HG03066 (cell line): ENCODE data around the gene CLSTN2.

Experiments used
- ATAC-seq: cut with Tn5 transposase; IDR thresholded peaks from one replicate; pipeline ENCODE4 v1.9.1; 2021; ENCODE audit warnings: low read depth; ENCODE audit not compliant: unreplicated experiment

CLSTN2 gene

DNA sequence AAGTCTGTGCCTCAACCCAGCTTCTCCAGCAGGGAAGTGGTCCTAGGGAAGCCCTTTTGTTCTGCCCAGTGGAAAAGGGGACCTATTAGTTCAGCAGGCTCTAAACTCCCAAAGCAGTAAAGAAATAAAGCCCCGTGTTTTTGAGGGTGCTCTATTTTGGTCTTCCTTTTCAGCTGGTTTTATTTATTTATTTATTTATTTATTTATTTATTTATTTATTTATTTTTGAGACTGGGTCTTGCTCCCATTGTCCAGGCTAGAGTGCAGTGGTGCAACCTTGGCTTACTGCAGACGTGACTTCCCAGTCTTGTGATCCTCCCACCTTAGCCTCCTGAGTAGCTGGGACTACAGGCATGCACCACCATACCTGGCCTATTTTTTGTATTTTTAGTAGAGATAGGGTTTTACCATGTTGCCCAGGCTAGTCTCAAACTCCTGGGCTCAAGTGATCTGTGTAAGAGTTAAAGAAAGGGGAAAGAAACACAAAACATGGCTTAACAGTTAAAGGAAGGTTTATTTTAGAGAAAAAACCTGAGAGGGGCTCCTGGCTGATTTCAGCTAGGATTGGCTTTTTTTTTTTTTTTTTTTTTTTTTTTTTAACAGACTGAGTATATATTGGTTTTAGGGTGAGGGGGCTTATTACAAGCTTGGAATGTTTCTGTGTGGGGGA is 154.6 kb downstream of the CLSTN2 start:
- no peak for ATAC-seq

DNA sequence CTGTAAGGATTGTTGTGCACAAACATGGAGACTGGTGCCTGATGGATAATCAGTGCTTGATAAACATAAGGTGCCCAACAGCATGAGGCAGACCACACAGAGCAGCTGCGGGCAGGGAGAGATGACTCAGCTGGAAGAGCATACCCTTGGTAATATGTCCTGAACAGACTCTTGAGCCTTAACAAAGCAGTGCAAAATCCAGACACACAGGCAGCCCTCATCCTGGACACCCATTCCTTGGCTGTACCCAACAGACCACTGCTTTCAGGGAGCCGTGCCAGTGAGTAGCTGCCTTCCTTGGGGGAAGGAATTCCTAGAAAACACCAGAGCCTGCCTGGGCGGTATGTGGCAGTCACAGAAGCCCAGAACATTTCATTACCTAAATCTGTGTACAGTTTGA is 156.2 kb downstream of the CLSTN2 start:
- ATAC-seq = no peak

DNA sequence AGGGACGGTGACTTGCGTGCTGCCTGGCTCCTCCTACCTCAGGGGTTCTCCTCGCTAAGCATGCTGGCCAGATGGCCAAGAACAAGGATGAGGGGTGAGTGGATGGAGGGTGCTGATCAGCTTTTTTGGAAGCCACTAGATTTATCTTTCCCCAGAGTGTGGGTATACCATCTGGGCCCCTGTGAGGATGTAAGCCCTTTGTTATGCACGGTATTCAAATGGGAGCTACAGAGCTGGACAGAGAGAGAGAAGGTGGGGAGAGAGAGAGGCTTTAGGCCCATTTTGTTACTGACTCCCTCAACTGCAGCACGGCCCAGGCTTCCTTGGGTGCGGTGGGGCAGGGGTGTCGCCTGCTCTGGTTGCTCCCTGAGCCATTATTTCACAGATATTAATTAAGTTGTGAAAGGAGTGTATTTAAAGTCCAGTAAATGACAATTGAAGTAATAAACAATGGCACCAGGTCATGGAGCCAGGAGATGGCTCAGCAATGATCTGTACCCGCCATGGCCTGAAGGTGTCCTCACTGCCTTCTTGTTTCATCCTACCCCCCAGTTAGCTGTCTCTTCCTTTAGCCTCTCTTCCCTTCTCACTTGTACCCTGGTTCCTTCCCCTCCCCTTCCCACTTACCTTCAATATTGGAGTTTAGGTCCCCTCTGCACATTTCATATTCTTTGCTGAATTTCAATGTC is 158.0 kb downstream of the CLSTN2 start:
- no peak for ATAC-seq

DNA sequence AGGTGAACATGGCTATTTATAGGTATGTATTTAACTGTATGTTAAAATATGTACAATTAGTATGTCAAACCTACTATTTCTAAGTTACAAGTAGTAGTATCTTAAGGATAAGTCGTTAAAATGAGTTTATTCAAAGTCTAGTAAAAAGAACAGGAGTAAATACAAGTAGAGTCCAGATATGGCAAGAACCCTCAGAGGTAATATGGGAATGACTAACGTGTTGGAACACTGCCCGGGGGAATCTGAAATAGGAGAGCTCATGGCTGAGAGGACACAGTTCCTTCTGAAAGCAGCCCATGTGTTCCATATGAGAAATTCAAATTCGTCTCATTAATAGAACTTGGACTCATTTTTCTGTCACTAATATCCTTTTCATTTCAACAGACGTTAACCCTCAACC is 158.8 kb downstream of the CLSTN2 start:
- ATAC-seq = no peak

DNA sequence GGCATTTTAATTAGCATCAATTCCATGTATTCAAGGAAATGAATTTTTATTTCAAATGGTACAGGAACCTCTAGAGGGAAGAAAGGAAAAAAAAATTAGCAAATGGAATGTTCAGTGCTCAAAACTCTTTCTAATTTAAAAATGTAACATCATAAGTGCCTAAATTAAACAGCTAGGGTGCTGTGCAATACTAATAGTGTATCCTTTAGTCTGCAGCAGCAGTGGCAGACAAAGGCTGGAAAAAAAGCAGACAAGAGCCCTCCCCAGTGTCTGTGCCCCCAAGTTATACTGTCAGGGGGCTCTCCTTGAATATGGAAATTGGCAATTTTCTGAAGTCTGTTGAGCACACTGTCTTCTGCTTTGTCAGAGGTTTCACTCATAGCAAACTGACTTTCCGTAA is 159.5 kb downstream of the CLSTN2 start:
- no peak for ATAC-seq

DNA sequence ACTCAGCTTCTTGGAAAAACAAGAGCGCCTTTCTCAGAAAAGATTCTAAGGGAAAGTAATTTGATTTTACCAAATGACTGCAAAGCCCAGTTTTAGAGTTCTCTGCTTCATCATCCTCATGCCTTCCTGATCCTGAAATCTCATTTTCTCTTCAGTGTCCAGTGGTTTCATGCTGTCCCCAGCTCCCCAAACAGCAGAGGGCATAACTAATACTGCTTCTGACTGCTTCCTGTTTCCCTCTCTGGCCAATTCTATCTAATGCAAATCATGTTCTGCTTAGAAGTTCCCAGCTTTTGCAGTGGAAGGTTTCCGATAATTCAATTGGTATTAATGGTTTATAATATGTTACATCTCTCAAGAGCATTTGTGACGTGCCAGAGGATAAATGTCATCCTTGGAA is 161.1 kb downstream of the CLSTN2 start:
- ATAC-seq = no peak

DNA sequence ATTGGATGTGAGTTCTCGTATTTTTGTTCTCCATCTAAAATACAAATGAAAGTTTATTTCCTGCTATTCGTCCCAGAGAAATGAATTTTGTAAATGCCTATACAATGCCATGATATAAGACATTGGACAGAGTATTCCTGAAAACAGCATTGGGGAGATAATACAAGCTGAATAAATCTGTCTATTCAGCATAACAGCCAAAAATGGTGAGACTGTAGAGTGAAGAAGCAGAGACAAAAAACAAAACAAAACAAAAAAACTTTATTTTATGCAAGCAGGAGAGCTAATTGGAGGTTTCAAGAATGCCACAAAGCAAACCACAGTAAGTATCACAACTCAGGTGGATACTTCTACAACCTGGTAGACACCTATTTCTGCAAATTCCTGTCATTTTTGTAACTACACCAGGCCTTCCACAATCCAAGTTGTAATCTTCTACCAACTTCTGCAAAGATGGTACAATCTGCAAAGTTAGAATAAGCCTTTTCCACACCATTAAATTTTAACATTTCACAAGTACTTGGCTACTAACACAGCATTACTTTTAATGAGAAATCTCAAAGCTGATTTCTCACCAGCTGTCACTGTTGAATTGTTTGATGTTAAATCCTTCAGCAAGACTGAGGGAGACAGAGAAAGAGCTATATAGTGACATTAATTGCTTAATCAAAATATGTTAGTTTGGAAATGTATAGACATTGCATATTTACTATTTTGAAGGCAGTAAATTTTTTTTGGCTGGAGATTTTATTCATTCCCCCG is 163.1 kb downstream of the CLSTN2 start:
- ATAC-seq = no peak

DNA sequence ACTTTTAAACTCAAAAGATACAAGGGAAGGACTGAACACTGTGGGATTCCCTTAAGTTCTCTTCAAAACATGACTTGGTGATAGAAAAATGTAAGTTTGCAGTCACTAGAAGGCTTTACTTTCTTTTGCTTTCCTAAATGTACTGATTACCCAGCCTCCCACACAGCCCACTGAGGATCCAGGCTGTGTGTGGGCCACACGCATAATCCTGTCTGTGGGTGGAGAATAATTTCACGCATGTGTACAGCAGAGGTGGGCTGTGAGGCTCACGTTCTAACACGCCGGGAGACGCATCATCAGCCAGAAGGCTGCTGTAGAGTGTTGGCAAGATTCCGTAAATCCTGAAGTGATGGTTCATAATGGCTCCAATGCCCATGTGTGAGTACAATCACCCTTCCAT is 165.5 kb downstream of the CLSTN2 start:
- no peak for ATAC-seq

DNA sequence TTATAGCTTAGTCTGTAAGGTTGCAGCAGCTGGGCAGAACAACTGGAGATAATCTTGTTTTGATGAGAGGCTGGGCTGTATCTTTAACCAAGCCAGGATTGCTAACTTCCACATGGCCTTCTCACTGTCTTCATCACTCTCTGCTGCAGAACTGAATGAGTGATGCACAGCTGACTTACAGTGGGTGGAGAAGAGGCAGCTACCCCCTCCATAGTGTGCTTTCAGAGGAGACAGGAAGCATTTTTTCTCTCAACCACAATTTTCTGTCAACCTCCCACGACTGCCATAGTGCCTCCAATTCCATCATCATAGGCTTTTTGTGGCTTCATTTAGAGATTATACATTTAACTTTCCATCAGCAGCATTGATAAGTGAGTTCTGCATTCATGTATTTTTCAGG is 168.2 kb downstream of the CLSTN2 start:
- ATAC-seq = no peak

DNA sequence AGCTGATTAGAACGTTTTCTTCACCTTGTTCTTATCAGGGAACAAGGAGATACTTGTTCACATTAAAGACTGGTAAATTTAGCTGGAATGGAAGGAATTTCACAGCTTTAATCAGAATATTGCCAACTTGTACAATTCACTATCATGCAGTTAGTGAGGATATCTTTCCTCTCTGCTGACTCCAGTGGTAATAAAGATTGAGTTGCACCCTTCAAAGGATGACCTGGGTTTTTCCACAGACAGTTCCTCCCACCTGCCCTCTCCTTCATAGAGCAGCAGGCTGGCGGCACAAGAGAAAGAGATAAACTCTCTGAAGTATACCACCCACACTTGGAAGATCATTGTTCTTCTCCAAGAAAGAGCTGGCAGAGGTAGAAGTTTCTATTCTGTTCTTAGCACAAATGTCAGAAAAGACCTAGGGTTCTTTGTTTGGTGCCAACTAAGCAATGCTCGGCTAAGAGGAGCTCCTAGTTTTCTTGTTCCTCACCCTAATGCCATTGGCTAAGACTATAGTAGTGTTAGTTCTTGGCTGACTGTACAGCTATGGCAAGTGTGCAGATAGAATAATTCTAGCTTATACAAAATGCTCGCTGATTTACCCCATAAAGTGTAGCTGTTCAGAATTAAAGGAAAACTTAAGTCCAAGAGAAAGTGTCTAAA is 169.1 kb downstream of the CLSTN2 start:
- no peak for ATAC-seq

DNA sequence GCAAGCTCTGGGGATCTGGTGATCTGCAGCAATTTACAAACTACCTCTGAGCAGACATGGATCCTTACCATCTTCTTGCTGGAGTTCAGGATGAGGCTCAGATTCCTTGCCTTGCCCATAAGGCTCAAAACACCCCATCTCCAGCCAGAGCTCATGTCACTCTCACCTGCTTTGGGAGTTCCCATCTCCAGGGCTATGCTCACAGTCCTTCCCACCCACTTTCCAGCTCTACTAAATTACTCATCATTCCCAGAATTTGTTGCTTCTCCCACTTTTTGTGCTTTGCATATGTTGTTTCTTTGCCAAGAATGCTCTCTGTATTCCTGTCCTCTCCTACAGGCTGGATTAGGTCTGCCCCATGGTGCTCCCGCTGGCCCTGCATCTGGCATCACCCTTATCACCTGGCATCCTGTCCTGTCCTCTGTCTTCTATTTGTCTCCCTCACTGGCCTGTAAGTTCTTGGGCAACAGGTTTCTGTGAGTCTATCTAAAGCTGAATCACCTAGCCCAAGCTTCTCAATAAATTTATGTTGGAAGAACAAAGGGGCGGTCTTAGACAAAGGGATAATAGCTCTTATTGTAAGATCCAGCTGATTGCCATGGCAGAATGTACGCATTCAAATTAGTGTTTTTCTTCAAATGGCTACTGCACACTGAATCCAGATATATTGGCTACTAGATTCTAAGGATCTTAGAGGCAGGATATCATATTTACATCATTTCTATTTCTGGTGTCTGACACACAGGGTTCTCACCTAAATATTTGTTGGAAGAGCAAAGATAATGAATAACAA is 179.2 kb downstream of the CLSTN2 start:
- ATAC-seq = no peak

DNA sequence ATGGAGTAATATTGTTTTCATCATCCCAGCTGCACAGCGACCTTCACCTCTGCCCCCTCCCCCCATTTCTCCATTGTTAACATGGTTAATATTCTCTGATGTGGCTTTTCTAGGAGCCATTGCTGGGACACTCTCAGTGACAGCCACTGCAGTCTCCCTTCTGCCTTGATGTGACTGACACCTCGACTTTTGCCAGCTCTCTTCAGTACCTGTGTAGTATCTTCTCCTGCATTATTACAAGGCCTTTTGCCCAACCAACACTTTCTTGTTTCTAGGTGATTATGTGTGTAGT is 179.8 kb downstream of the CLSTN2 start:
- no peak for ATAC-seq

DNA sequence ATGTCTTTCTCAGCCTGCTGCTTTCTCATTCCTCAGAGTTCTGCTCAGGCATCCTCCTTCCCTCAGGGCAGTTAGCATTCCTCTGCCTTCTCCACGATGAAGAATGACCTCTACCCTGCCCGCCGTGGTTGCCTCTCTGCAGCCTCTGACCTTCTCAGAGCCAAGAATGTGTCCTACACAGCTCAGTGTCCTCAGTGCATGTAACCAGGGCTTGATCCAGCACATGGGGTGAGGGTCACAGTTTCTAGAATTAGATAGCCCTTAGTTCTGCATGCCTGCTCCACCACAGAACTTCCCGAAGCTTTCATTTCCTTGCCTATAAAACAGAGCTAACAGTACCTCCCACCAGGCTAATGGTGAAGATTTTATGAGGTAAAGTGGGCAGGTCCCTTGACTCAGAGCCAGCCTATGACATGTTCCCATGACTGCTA is 182.1 kb downstream of the CLSTN2 start:
- no peak for ATAC-seq

DNA sequence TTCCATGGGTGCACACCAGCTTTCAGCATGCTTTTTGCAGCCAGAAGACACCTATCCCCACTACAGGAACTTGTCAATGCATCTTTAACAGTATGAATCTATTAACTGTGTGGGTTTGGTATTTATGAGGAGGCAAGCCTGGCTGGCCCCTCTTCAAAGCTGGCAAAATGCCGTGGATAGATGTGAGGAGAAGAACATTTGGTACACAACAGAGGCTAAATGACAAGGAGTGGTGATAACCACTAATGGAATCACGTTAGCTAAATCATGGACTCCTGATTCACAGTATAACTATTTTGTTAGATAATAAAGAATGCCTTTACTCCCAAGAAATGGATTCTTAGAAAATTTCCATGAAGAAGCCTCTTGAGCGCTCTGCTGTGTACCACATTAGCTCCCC is 187.2 kb downstream of the CLSTN2 start:
- ATAC-seq = no peak

DNA sequence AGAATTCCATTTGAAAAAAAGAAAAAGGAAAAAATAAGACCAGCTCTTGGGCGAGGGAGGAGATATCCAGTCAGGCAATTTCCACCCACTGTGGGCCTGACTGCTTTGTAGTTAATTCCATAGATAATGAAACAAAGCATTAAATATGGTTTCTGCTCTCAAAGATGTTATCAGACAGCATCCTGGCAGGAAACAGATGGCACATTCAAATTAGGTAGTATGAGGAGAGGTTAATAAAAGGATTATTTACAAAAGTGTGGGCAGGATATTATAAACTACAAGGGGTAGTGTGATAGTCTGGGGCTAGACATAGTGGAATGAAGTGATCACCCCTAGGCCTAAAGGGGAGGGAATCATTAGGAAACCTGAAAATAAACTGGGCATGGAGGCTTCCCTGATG is 193.2 kb downstream of the CLSTN2 start:
- ATAC-seq = no peak

DNA sequence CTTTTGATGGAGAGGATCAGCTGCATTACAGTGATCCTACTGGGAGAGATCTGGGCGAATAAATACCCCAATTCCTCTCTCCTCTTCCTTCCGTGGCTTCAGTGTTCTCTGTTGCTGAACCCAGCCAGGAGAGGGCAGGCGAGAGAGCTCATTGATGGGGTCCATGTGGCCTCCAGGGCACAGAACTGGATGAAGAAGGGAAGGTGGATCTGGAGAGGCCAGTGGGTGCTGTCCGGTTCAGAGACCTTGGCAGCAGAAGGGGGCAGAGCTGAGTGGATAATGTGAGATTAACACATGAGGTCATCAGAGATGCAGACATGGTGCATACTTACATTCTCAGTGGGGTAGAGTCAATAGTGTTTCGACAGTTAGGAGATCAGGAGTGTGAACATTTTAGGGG is 193.6 kb downstream of the CLSTN2 start:
- no peak for ATAC-seq

DNA sequence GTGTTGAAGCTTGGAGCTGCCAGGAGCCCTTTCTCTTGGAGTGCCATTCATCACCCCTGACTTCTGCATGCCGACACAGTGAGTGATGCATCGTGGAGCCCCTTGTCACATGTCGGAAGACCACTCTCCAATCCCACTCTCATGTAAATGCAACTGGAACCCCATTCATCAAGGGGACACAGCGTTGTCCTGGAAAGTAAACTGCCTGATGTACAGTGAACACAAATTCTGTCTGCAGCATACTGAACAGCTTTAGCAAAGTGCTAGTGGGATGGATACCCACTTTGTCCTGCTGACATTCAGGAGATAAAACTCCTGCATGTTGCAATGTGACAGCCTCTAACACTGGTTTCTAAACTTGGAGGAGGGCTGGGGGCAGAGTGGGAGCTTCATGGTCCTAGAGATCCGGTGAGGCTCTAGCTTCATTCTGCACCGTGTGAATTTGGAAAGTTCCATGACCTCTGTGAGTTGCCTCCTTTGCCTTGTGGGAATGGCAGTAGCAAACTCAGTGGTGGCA is 194.8 kb downstream of the CLSTN2 start:
- ATAC-seq = no peak

DNA sequence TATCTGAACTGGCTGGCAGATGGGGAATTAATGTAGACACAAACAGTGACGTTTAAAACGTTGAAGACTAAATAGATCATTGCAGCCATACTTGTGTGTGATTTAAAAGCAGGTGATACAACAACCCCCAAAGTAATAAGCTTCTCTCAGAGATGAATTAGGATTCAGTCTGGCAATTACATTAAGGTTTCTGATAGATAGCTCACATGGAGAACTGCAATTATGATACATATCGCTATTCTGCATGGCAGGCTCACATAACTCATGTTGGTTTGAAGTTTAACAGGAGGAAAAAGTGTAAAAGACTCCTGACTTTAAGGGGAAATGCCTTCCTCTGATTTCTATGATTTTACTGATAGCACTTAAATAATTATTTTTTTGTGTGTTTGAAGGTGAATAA is 196.9 kb downstream of the CLSTN2 start:
- no peak for ATAC-seq

DNA sequence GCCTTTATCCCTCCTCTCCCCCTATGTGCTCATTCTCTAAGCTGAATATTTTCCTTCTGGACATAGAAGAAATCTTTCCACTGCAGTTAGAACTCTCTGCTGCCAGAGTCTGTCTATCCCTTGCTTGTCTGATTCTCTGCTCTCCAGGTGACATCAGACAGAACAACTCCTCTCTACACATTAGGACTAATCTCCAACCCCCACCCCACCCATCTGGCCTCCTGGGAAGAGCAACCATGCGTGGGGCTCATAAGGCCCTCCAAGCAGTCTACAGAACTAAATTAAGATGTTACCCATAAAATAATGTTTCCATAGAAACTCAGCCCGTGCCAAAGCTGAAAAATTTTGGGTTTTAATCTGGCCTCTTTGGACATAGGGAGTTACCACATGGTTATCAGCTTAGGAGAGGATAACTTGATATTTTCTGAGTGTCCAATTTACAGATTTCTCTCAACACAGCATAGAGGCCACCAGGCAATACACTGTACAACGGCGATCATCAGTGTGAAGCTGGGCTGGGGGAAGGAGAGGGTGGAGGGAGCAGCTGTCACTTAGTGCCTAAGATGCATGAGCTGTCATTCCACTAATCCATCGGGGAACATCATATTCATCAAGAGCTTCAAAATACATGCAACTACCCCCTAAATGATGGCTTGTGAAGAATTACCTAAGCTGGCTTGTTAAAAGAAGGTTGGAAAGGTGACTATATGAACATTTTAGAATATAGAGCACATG is 199.4 kb downstream of the CLSTN2 start:
- no peak for ATAC-seq

DNA sequence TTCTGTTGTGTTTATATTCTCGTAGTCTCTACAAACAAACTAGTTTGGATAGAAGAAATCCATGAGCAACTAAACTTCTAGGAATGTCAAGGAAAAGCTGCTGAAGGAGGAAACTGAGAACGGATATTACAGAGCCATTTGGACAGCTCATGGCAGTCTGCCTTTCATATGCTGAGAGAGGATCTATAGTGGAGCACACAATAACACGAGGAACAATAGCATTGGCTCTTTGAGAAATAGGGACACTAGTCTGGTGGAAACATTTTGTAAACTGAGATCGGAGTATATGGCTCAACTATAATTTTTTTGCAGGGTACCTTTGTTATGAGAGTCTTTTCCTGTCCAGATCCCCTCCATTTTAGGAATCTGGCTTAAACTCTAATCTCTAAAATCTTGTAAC is 200.5 kb downstream of the CLSTN2 start:
- no peak for ATAC-seq
